Tibial nerve (tissue), 3 donors: ENCODE measurements around the gene CNTLN.

ENCODE experiments used
- POLR2A ChIP-seq, 2 donors: fragments of 450-650 bp; IDR thresholded peaks; one replicate each; pipeline ENCODE4 v1.6.1; 2017; ENCODE audit warnings: antibody characterized with exemption in 2 of 2, mild to moderate bottlenecking in 2 of 2, moderate library complexity in 2 of 2
- TF ChIP-seq, protein P1 (sequence below), 5 experiments: fragments of 200-600 bp in 3 of 5; fragments of 450-650 bp in 2 of 5; sonication (generic) in 3 of 5; IDR thresholded peaks; one replicate each; pipeline ENCODE4 v1.5.1; 2016 to 2019; ENCODE audit warnings: antibody characterized with exemption in 5 of 5, mild to moderate bottlenecking in 3 of 5, moderate library complexity in 2 of 5

DNA sequence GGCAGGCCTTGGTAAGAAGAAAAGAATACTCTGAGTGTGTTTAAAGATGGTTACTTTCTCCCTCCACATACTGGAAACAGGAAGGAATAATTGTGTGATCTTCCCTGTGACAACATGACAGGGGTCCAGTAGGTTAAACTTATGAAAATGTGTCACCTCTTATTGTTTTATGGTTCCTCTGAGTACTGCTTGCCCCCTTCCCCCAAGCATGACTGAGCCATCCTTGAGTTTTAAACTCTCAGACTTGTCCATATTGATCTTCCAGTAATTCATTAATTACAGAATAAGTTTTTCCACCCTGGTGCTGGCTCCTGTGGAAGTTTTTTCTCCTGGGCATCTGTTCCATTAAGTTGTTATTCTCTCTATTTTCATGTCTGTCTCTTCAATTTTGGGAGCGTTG is 95.8 kb downstream of the CNTLN start:
- TF ChIP-seq, protein P1, sequence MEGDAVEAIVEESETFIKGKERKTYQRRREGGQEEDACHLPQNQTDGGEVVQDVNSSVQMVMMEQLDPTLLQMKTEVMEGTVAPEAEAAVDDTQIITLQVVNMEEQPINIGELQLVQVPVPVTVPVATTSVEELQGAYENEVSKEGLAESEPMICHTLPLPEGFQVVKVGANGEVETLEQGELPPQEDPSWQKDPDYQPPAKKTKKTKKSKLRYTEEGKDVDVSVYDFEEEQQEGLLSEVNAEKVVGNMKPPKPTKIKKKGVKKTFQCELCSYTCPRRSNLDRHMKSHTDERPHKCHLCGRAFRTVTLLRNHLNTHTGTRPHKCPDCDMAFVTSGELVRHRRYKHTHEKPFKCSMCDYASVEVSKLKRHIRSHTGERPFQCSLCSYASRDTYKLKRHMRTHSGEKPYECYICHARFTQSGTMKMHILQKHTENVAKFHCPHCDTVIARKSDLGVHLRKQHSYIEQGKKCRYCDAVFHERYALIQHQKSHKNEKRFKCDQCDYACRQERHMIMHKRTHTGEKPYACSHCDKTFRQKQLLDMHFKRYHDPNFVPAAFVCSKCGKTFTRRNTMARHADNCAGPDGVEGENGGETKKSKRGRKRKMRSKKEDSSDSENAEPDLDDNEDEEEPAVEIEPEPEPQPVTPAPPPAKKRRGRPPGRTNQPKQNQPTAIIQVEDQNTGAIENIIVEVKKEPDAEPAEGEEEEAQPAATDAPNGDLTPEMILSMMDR (IDR thresholded peaks at IDR 0.05): no peak
- TF ChIP-seq POLR2A (IDR thresholded peaks at IDR 0.05): no peak
